ENCODE measurements around the gene SYNGR4.
"Not testable (repeated sequence)": the region's sequence is repeated elsewhere in the genome, so short reads cannot be mapped to it uniquely, and the experiment has no call there.

The SYNGR4 gene

GRCh38 chr19:48386981-48387380 lies 22.8 kb downstream of the SYNGR4 start:
- no peak overlapping the region for H3K4me3 ChIP-seq (ENCODE audit: low read length)
- no peak for TF ChIP-seq CTCF (conservative IDR thresholded peaks at IDR 0.05; ENCODE audit: low read depth, low read length)
- DNase-seq (ENCODE audit: low read depth) = no peak

GRCh38 chr19:48390188-48391099 lies 26.3 kb downstream of the SYNGR4 start:
- no peak for DNase-seq (ENCODE audit: low read depth)
- TF ChIP-seq CTCF (conservative IDR thresholded peaks at IDR 0.05; ENCODE audit: low read depth, low read length) = peak; percentile 73
- H3K4me3 ChIP-seq (ENCODE audit: low read length) = peak overlapping the region; percentile 94

GRCh38 chr19:48391100-48392005 lies 27.2 kb downstream of the SYNGR4 start, which contains the start of gene KDELR1:
Gene KDELR1, minus strand, starts transcription at chr19:48391551. Its CDS starts 193 bp downstream, at chr19:48391358.
- H3K4me3 ChIP-seq (ENCODE audit: low read length) = peak within 1 kb of the TSS; percentile 94
- DNase-seq (ENCODE audit: low read depth) = no peak
- TF ChIP-seq CTCF (conservative IDR thresholded peaks at IDR 0.05; ENCODE audit: low read depth, low read length) = peak; percentile 93

GRCh38 chr19:48392006-48392344 lies 27.8 kb downstream of the SYNGR4 start:
- DNase-seq (ENCODE audit: low read depth); H3K4me3 ChIP-seq (ENCODE audit: low read length): not testable (repeated sequence)

GRCh38 chr19:48392860-48393558 lies 28.8 kb downstream of the SYNGR4 start:
- H3K4me3 ChIP-seq (ENCODE audit: low read length) = no peak overlapping the region
- DNase-seq (ENCODE audit: low read depth) = no peak
- TF ChIP-seq CTCF (conservative IDR thresholded peaks at IDR 0.05; ENCODE audit: low read depth, low read length) = no peak

- peak within 1 kb of the TSS; percentile 30 for H3K4me3 ChIP-seq (ENCODE audit: low read length)
- TF ChIP-seq CTCF (conservative IDR thresholded peaks at IDR 0.05; ENCODE audit: low read depth, low read length) = peak; percentile 17
- no peak for DNase-seq (ENCODE audit: low read depth)
Observed at GRCh38 chr19:48393559-48394330, 29.6 kb downstream of the SYNGR4 start, which contains the start of gene GRIN2D. Gene GRIN2D, plus strand, starts transcription at chr19:48393668. Its CDS starts 4,725 bp downstream, at chr19:48398393.

All from retinal pigment epithelial cell (primary cell).